Heart left ventricle (tissue), 13 donors: Measurements from ENCODE around the gene TAC3.
"Not testable (repeated sequence)": the region's sequence is repeated elsewhere in the genome, so short reads cannot be mapped to it uniquely, and the experiment has no call there.

Experiments used
- CTCF ChIP-seq, 12 donors: fragments of 200-600 bp; sonication (generic) in 4 of 12; IDR thresholded peaks; one replicate each; pipeline versions ENCODE4 v1.5.0 to v1.8.0; 2018 to 2022; ENCODE audit warnings: antibody characterized with exemption in 12 of 12, mild to moderate bottlenecking in 5 of 12
- POLR2A ChIP-seq, 2 donors: fragments of 450-650 bp; IDR thresholded peaks; one replicate each; pipeline ENCODE4 v1.6.1; 2017; ENCODE audit warnings: antibody characterized with exemption in 2 of 2, mild to moderate bottlenecking in 2 of 2, moderate library complexity in 2 of 2
- donor health status: ischemic (EF 13 %, LVEDD 7.1; RV severe dilation, severe dysfunction).
- donor health status: DM: no; HTN: yes; CAD: no.
- donor health status: DM: no; HTN: no; CAD: no.
- donor health status: ischemic (EF 25% LVEDD 6.9; RV normal size, moderate dysfunction).
- donor health status: ischemic (EF 25% LVEDD 5.7; RV mildly dilated, moderate dysfunction).
- donor health status: ischemic (EF 35%, LVEDD 5.7; RV mildly dilated, moderate dysfunction).
- donor health status: nonischemic (EF 11% LVEDD 7.7; RV severe dilation, severe dysfunction).
- donor health status: DM: yes; HTN: yes; CAD: no.
- donor health status: PGD.
- donor health status: ischemic (EF 29% LVEDD 5.4; RV normal size, mild dysfunction).
- donor health status: nonischemic (EF 23%, LVEDD 6.1; RV moderate dilation, normal function).

GRCh38 chr12:56965124-56965523 is 51.2 kb downstream of the TAC3 start:
- not testable (repeated sequence) for TF ChIP-seq CTCF, POLR2A (IDR thresholded peaks at IDR 0.05)
